HCT116 (cell line): ENCODE results near the gene SEMA3B. TPM values are rescaled to one million over a fixed set of nuclear protein-coding genes. Genes with fewer than 3 reads are reported as not detected.

Source experiments
- ATAC-seq: fragments of 200-7000 bp; cut with Tn5 transposase; 2 replicates; pipeline ENCODE4 v1.9.1; 2020; ENCODE audit warnings: mild to moderate bottlenecking, moderate library complexity
- BruUV-seq: library from RNA; stranded (reverse); fragments of 400-500 nt; replicated peaks from 2 replicates; lab custom pipeline; 2021; lab: Mats Ljungman, UMichigan
- CTCF ChIA-PET: fragments of 300-600 bp; sonication (Branson Sonifier 250); formaldehyde crosslinking; loops from one replicate; lab custom pipeline; 2021; ENCODE audit warnings: antibody characterized with exemption; lab: Charles Lee
- POLR2A ChIA-PET: fragments of 300-600, 350-600 bp; sonication (Branson Sonifier 250); formaldehyde crosslinking; loops from one replicate; lab custom pipeline; 2021; ENCODE audit warnings: antibody characterized with exemption; lab: Charles Lee
- RAD21 ChIA-PET, 2 experiments: fragments of 300-600 bp; sonication (Branson Sonifier 250); formaldehyde crosslinking; loops; one replicate each; lab custom pipeline; 2023; ENCODE audit warnings: low total read pairs in 2 of 2; ENCODE audit not compliant: uncharacterized antibody in 2 of 2, unreplicated experiment in 2 of 2, low non-redundant PET in 1 of 2; lab: Charles Lee
- DNase-seq: peaks from one replicate; pipeline ENCODE4 v3.0.0-alpha.2; 2010; ENCODE audit warnings: low read depth, low spot score
- H2AFZ ChIP-seq: fragments of 200-600 bp; shearing (Covaris generic), sonication (generic); 2 replicates; pipeline ENCODE4 v1.6.1; 2017; ENCODE audit warnings: low read depth, mixed run types, mixed read lengths, antibody characterized with exemption, low read length; ENCODE audit not compliant: poor library complexity, severe bottlenecking
- H3K27ac ChIP-seq: 2 replicates; pipeline ENCODE4 v1.5.1; 2012; ENCODE audit warnings: low read depth, low read length
- H3K27me3 ChIP-seq: fragments of 200-600 bp; sonication (generic); 2 replicates; pipeline ENCODE4 v1.6.1; 2016; ENCODE audit warnings: mixed run types, low read length, mixed read lengths; ENCODE audit not compliant: insufficient read depth
- H3K36me3 ChIP-seq, 2 experiments: fragments of 200-500 bp in 1 of 2; fragments of 200-600 bp in 1 of 2; sonication (Bioruptor generic) in 1 of 2; sonication (generic) in 1 of 2; 2 replicates each; pipeline versions ENCODE4 v1.5.1 to v1.6.1; 2014 to 2016; ENCODE audit warnings: low read length in 2 of 2, inconsistent platforms in 1 of 2, mixed read lengths in 1 of 2, mixed run types in 1 of 2; ENCODE audit not compliant: insufficient read depth in 2 of 2, control insufficient read depth in 1 of 2
- H3K4me1 ChIP-seq, 2 experiments: fragments of 200-600 bp in 1 of 2; sonication (generic) in 1 of 2; 2 replicates each; pipeline versions ENCODE4 v1.5.1 to v1.6.1; 2012 to 2017; ENCODE audit warnings: low read length in 2 of 2, inconsistent platforms in 1 of 2, mild to moderate bottlenecking in 1 of 2, mixed read lengths in 1 of 2, mixed run types in 1 of 2, moderate library complexity in 1 of 2; ENCODE audit not compliant: insufficient read depth in 2 of 2, control insufficient read depth in 1 of 2
- H3K4me2 ChIP-seq: fragments of 200-600 bp; sonication (generic); 2 replicates; pipeline ENCODE4 v1.6.1; 2017; ENCODE audit warnings: mixed run types, low read length, mixed read lengths
- H3K4me3 ChIP-seq, 2 experiments: fragments of 200-600 bp in 1 of 2; sonication (generic) in 1 of 2; replicated peaks in 1 of 2; 2 replicates each; pipeline ENCODE4 v1.5.1; 2011 to 2016; ENCODE audit warnings: low read length in 2 of 2, control low read depth in 1 of 2, low read depth in 1 of 2, mild to moderate bottlenecking in 1 of 2, mixed read lengths in 1 of 2, mixed run types in 1 of 2
- H3K79me2 ChIP-seq: fragments of 200-600 bp; sonication (generic); 2 replicates; pipeline ENCODE4 v1.6.1; 2017; ENCODE audit warnings: mild to moderate bottlenecking, mixed run types, low read length, moderate library complexity, mixed read lengths; ENCODE audit not compliant: insufficient read depth
- H3K9ac ChIP-seq: fragments of 200-600 bp; sonication (generic); 2 replicates; pipeline ENCODE4 v1.6.1; 2016; ENCODE audit warnings: low read length, mixed read lengths
- H3K9me2 ChIP-seq: fragments of 200-600 bp; sonication (generic), shearing (Covaris generic); 2 replicates; pipeline ENCODE4 v1.6.1; 2017; ENCODE audit warnings: mixed run types, mild to moderate bottlenecking, moderate library complexity; ENCODE audit not compliant: insufficient read depth
- H3K9me3 ChIP-seq, 2 experiments: fragments of 200-500 bp in 1 of 2; fragments of 200-600 bp in 1 of 2; sonication (Bioruptor generic) in 1 of 2; sonication (generic) in 1 of 2; 2 replicates each; pipeline ENCODE4 v1.6.1; 2014 to 2017; ENCODE audit warnings: low read length in 2 of 2, mixed read lengths in 2 of 2, inconsistent platforms in 1 of 2, low read depth in 1 of 2, mild to moderate bottlenecking in 1 of 2, mixed run types in 1 of 2, moderate library complexity in 1 of 2; ENCODE audit not compliant: control insufficient read depth in 1 of 2, insufficient read depth in 1 of 2
- H4K20me1 ChIP-seq: fragments of 200-600 bp; sonication (generic), shearing (Covaris generic); 2 replicates; pipeline ENCODE4 v1.6.1; 2017; ENCODE audit warnings: mixed run types, mild to moderate bottlenecking, moderate library complexity; ENCODE audit not compliant: insufficient read depth
- ATF3 ChIP-seq: IDR thresholded peaks from 2 replicates; pipeline ENCODE4 v1.6.1; 2012
- CBX3 ChIP-seq: IDR thresholded peaks from 2 replicates; pipeline ENCODE4 v1.6.1; 2012; ENCODE audit warnings: low read depth
- CEBPB ChIP-seq: IDR thresholded peaks from 2 replicates; pipeline ENCODE4 v1.6.1; 2012; ENCODE audit warnings: low read depth
- CTCF ChIP-seq, 3 experiments: fragments of 200-600 bp in 1 of 3; sonication (generic) in 1 of 3; IDR thresholded peaks in 2 of 3; conservative IDR thresholded peaks in 1 of 3; 2 replicates each; pipeline ENCODE4 v1.5.1; 2012 to 2017; ENCODE audit warnings: low read depth in 2 of 3, low read length in 2 of 3, antibody characterized with exemption in 1 of 3, borderline replicate concordance in 1 of 3, control low read depth in 1 of 3, mild to moderate bottlenecking in 1 of 3, mixed read lengths in 1 of 3, mixed run types in 1 of 3, moderate library complexity in 1 of 3; ENCODE audit not compliant: insufficient read depth in 1 of 3
- EGR1 ChIP-seq: IDR thresholded peaks from 2 replicates; pipeline ENCODE4 v1.6.1; 2012; ENCODE audit warnings: low read depth
- ELF1 ChIP-seq: IDR thresholded peaks from 2 replicates; pipeline ENCODE4 v1.6.1; 2012; ENCODE audit warnings: low read depth, borderline replicate concordance
- EZH2 ChIP-seq: fragments of 200-600 bp; sonication (generic); IDR thresholded peaks from 2 replicates; pipeline ENCODE4 v1.6.1; 2017; ENCODE audit warnings: antibody characterized with exemption, mixed run types
- EZH2phosphoT487 ChIP-seq: fragments of 200-600 bp; IDR thresholded peaks from 2 replicates; pipeline ENCODE4 v1.6.1; 2018; ENCODE audit warnings: antibody characterized with exemption, borderline replicate concordance
- FOSL1 ChIP-seq: IDR thresholded peaks from 2 replicates; pipeline ENCODE4 v1.6.1; 2012; ENCODE audit warnings: low read depth
- JUND ChIP-seq: IDR thresholded peaks from 2 replicates; pipeline ENCODE4 v1.6.1; 2012
- POLR2A ChIP-seq: IDR thresholded peaks from 2 replicates; pipeline ENCODE4 v1.7.0; 2011; ENCODE audit warnings: borderline replicate concordance; ENCODE audit not compliant: insufficient read depth, insufficient read length; ENCODE audit errors: extremely low read depth
- POLR2AphosphoS5 ChIP-seq: IDR thresholded peaks from 2 replicates; pipeline ENCODE4 v1.6.1; 2011; ENCODE audit warnings: mild to moderate bottlenecking, low read depth, low read length, moderate library complexity
- RAD21 ChIP-seq: IDR thresholded peaks from 2 replicates; pipeline ENCODE4 v1.6.1; 2012; ENCODE audit warnings: low read depth, mild to moderate bottlenecking
- REST ChIP-seq: IDR thresholded peaks from 2 replicates; pipeline ENCODE4 v1.6.1; 2012; ENCODE audit warnings: low read depth
- SIN3A ChIP-seq: IDR thresholded peaks from 2 replicates; pipeline ENCODE4 v1.6.1; 2012; ENCODE audit warnings: low read depth
- SP1 ChIP-seq: IDR thresholded peaks from 2 replicates; pipeline ENCODE4 v1.6.1; 2012; ENCODE audit warnings: low read depth
- TCF7L2 ChIP-seq: IDR thresholded peaks from 2 replicates; pipeline ENCODE4 v1.7.0; 2011; ENCODE audit warnings: borderline replicate concordance, inconsistent platforms; ENCODE audit not compliant: insufficient read depth, insufficient read length; ENCODE audit errors: extremely low read depth
- YY1 ChIP-seq: IDR thresholded peaks from 2 replicates; pipeline ENCODE4 v1.6.1; 2011; ENCODE audit warnings: low read length, low read depth, moderate library complexity, mild to moderate bottlenecking; ENCODE audit not compliant: insufficient replicate concordance; ENCODE audit errors: extremely low read depth
- ZBTB33 ChIP-seq: IDR thresholded peaks from 2 replicates; pipeline ENCODE4 v1.6.1; 2011; ENCODE audit warnings: mild to moderate bottlenecking, low read length, moderate library complexity; ENCODE audit not compliant: insufficient replicate concordance; ENCODE audit errors: extremely low read depth
- ZNF274 ChIP-seq: fragments of 200-500 bp; sonication (Bioruptor generic); IDR thresholded peaks from 2 replicates; pipeline ENCODE4 v1.6.1; 2014; ENCODE audit warnings: mild to moderate bottlenecking, low read depth, low read length, inconsistent platforms
- intact Hi-C: fragments of 100-400 bp; cut with micrococcal nuclease; formaldehyde crosslinking; loops from 2 replicates; pipeline ENCODE4 v1.10.0; 2022
- total RNA-seq: library from RNA; stranded (reverse); gene quantifications from one replicate; pipeline ENCODE4 v1.2.1, GENCODE V29; 2021; ENCODE audit not compliant: unreplicated experiment

SEMA3B gene
- total RNA-seq, 1 experiment from 2014 or later = 46.2 TPM

GRCh38 chr3:50260942-50261441 is 8.0 kb upstream of the SEMA3B start:
- peak overlapping the region; percentile 59 to 64 for H3K4me3 ChIP-seq
- H3K9me3 ChIP-seq = no peaks in the 10 kb centered on the region
- no peaks in the 10 kb centered on the region for H3K79me2 ChIP-seq
- peaks cover 11 to 15% of the 10 kb centered on the region in 2 experiments; a peak in 3 of 4 replicates for H3K36me3 ChIP-seq
- H3K9me2 ChIP-seq = no peaks in the 10 kb centered on the region
- H3K27me3 ChIP-seq = no peaks in the 10 kb centered on the region
- ATAC-seq (no peak), DNase-seq (no peak)
- H4K20me1 ChIP-seq = no peaks in the 10 kb centered on the region
- intact Hi-C loops = loop anchor here (2.0 kb wide), 1 partner anchor 64 kb away; no protein-coding TSS in a partner anchor
- peak overlapping the region; percentile 92 for H3K4me2 ChIP-seq
- peak overlapping the region; percentile 84 for H3K9ac ChIP-seq
- POLR2A ChIA-PET = interaction anchor here (1.4 to 2.0 kb wide), 3 partner anchors 11 to 26 kb away, joined by 3 to 8 read pairs (median 8); partner anchors contain the start of gene GNAI2
- TF ChIP-seq POLR2A (no peak), EZH2 (no peak), JUND (no peak), TCF7L2 (no peak), ATF3 (no peak), CTCF (IDR thresholded peaks at IDR 0.05 in 2 of 3, conservative IDR thresholded peaks at IDR 0.05 in 1 of 3; ENCODE audit: borderline replicate concordance in 1 of 3, insufficient read depth in 1 of 3, low read depth in 2 of 3, low read length in 2 of 3) (no peak), CEBPB (no peak), ZNF274 (no peak), REST (no peak), ELF1 (no peak), SP1 (no peak), POLR2AphosphoS5 (no peak), RAD21 (no peak), ZBTB33 (no peak), EGR1 (no peak), EZH2phosphoT487 (no peak), CBX3 (no peak), YY1 (no peak), FOSL1 (no peak), SIN3A (no peak)
- BruUV-seq = no TSS peak
- RAD21 ChIA-PET = interaction anchor here in 1 of 2 experiments (1.1 kb wide), 1 partner anchor 60 kb away, joined by 4 read pairs; no protein-coding TSS in a partner anchor
- H2AFZ ChIP-seq = no peak overlapping the region
- CTCF ChIA-PET = interaction anchor here (1.2 to 3.2 kb wide), 6 partner anchors 10 to 63 kb away, joined by 4 to 27 read pairs (median 12); partner anchors contain the start of gene GNAI2
- H3K4me1 ChIP-seq = peaks cover 42 to 67% of the 10 kb centered on the region in 2 experiments
- peak overlapping the region; percentile 77 for H3K27ac ChIP-seq
